T-helper 2 cell treated with Interferon-gamma antibody and Interleukin-4, amounts not matched to agents 5 μg/mL and 100 μg/mL, for 36 hours (primary cell): Measurements from ENCODE around the gene CYTH3.
"Not testable (repeated sequence)": the region's sequence is repeated elsewhere in the genome, so short reads cannot be mapped to it uniquely, and the experiment has no call there.

ENCODE experiments used
- DNase-seq: peaks from one replicate; pipeline ENCODE4 v3.0.0; 2021; ENCODE audit warnings: low spot score
- H3K27ac Mint-ChIP-seq: one replicate; pipeline ENCODE4 v1.8.0; 2021; ENCODE audit warnings: mild to moderate bottlenecking, mixed read lengths
- H3K27me3 Mint-ChIP-seq: one replicate; pipeline ENCODE4 v1.8.0; 2021; ENCODE audit warnings: low read depth, mixed read lengths
- H3K36me3 Mint-ChIP-seq: one replicate; pipeline ENCODE4 v1.8.0; 2021; ENCODE audit warnings: low read depth, mixed read lengths
- H3K4me1 Mint-ChIP-seq: one replicate; pipeline ENCODE4 v1.8.0; 2021; ENCODE audit warnings: low read depth, mixed read lengths
- H3K4me3 Mint-ChIP-seq: one replicate; pipeline ENCODE4 v1.8.0; 2022; ENCODE audit warnings: mild to moderate bottlenecking, moderate library complexity, mixed read lengths
- H3K9me3 Mint-ChIP-seq: one replicate; pipeline ENCODE4 v1.8.0; 2021; ENCODE audit warnings: mixed read lengths

Gene CYTH3

GRCh38 chr7:6226194-6226799 is 46.1 kb downstream of the CYTH3 start:
- H3K27ac Mint-ChIP-seq: no peak overlapping the region
- H3K27me3 Mint-ChIP-seq: peaks cover 43% of the 10 kb centered on the region
- no peaks in the 10 kb centered on the region for H3K9me3 Mint-ChIP-seq
- no peak for DNase-seq
- H3K36me3 Mint-ChIP-seq: no peaks in the 10 kb centered on the region
- H3K4me3 Mint-ChIP-seq: no peak overlapping the region
- peaks cover 7% of the 10 kb centered on the region for H3K4me1 Mint-ChIP-seq

GRCh38 chr7:6223411-6223810 is 49.0 kb downstream of the CYTH3 start:
- DNase-seq, H3K27ac Mint-ChIP-seq, H3K9me3 Mint-ChIP-seq, H3K4me3 Mint-ChIP-seq, H3K4me1 Mint-ChIP-seq, H3K36me3 Mint-ChIP-seq: not testable (repeated sequence)
- peaks cover 42% of the 10 kb centered on the region for H3K27me3 Mint-ChIP-seq

DNA sequence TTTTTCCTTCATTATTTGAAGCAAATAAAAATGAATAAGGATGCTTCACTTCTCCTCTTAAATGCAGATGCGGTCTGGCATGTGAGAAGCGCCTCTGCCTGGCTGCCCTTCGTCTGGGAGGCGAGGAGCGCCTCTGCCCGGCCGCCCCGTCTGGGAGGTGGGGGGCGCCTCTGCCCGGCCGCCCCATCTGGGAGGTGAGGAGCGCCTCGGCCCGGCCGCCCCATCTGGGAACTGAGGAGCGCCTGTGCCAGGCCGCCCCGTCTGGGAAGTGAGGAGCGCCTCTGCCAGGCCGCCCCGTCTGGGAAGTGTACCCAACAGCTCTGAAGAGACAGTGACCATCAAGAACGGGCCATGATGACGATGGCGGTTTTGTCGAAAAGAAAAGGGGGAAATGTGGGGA is 49.4 kb downstream of the CYTH3 start:
- H3K27me3 Mint-ChIP-seq: peaks cover 42% of the 10 kb centered on the region
- not testable (repeated sequence) for H3K9me3 Mint-ChIP-seq, H3K27ac Mint-ChIP-seq, H3K4me3 Mint-ChIP-seq, DNase-seq, H3K36me3 Mint-ChIP-seq, H3K4me1 Mint-ChIP-seq

GRCh38 chr7:6221340-6222319 is 50.8 kb downstream of the CYTH3 start:
- H3K27me3 Mint-ChIP-seq: peaks cover 39% of the 10 kb centered on the region
- H3K36me3 Mint-ChIP-seq: no peaks in the 10 kb centered on the region
- H3K4me3 Mint-ChIP-seq: no peak overlapping the region
- H3K9me3 Mint-ChIP-seq: no peaks in the 10 kb centered on the region
- no peak overlapping the region for H3K27ac Mint-ChIP-seq
- DNase-seq: peak; percentile 61
- peaks cover 5% of the 10 kb centered on the region for H3K4me1 Mint-ChIP-seq

- Mint-ChIP-seq H3K27ac (no peak overlapping the region), H3K36me3 (no peaks in the 10 kb centered on the region), H3K9me3 (no peaks in the 10 kb centered on the region), H3K27me3 (peaks cover 46% of the 10 kb centered on the region), H3K4me1 (peaks cover 5% of the 10 kb centered on the region), H3K4me3 (no peak overlapping the region)
- no peak for DNase-seq
These were observed 54.1 kb downstream of the CYTH3 start for GRCh38 chr7:6218329-6218728.

GRCh38 chr7:6212008-6212407 is 60.4 kb downstream of the CYTH3 start:
- no peaks in the 10 kb centered on the region for H3K36me3 Mint-ChIP-seq
- no peaks in the 10 kb centered on the region for H3K9me3 Mint-ChIP-seq
- no peak for DNase-seq
- H3K4me3 Mint-ChIP-seq: no peak overlapping the region
- no peaks in the 10 kb centered on the region for H3K4me1 Mint-ChIP-seq
- H3K27me3 Mint-ChIP-seq: peaks cover 45% of the 10 kb centered on the region
- no peak overlapping the region for H3K27ac Mint-ChIP-seq

GRCh38 chr7:6210621-6211372 is 61.6 kb downstream of the CYTH3 start:
- H3K36me3 Mint-ChIP-seq: no peaks in the 10 kb centered on the region
- H3K4me3 Mint-ChIP-seq: no peak overlapping the region
- H3K27me3 Mint-ChIP-seq: peaks cover 44% of the 10 kb centered on the region

GRCh38 chr7:6209340-6209739 is 63.1 kb downstream of the CYTH3 start:
- no peak overlapping the region for H3K4me3 Mint-ChIP-seq
- DNase-seq: no peak
- H3K36me3 Mint-ChIP-seq: no peaks in the 10 kb centered on the region
- H3K9me3 Mint-ChIP-seq: no peaks in the 10 kb centered on the region
- no peak overlapping the region for H3K27ac Mint-ChIP-seq
- peaks cover 41% of the 10 kb centered on the region for H3K27me3 Mint-ChIP-seq
- no peaks in the 10 kb centered on the region for H3K4me1 Mint-ChIP-seq

More at GRCh38 chr7:6210621-6211372, 61.6 kb downstream of the CYTH3 start:
- H3K27ac Mint-ChIP-seq: no peak overlapping the region
- no peak for DNase-seq
- H3K9me3 Mint-ChIP-seq: no peaks in the 10 kb centered on the region
- H3K4me1 Mint-ChIP-seq: no peaks in the 10 kb centered on the region

DNA sequence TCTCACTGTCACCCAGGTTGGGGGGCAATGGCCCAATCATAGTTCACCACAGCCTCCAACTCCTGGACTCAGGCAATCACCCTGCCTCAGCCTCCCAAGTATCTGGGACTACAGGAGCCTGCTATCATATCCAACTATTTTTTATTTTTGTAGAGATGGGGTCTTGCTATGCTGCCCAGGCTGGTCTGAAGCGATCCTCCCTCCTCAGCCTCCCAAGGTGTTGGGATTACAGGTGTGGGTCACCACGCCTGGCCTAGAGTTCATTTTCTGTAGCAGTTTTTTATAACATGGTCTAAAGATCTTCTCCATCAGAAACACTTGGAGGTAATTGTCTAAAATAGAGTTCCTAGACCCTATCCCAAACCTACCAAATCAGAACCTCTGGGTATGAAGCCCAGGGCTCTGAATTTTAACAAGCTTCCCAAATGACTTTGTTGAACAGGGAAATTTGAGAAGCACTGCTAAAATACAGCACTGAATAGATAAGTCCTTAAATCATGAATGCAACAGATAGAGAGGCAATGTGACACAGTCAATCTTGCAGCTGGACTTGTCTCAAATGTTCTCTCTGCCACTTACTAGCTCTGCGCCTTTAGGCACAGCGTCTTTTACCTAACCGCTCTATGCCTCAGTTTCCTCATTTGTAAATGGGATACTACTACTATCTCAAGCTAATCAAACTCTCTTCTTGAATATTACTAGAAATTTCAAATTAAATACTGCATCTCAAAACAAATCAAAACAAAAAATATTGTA is 63.7 kb downstream of the CYTH3 start:
- no peaks in the 10 kb centered on the region for H3K9me3 Mint-ChIP-seq
- H3K4me3 Mint-ChIP-seq: no peak overlapping the region
- H3K36me3 Mint-ChIP-seq: no peaks in the 10 kb centered on the region
- DNase-seq: no peak
- no peak overlapping the region for H3K27ac Mint-ChIP-seq
- no peaks in the 10 kb centered on the region for H3K4me1 Mint-ChIP-seq
- peaks cover 38% of the 10 kb centered on the region for H3K27me3 Mint-ChIP-seq

GRCh38 chr7:6205971-6206660 is 66.3 kb downstream of the CYTH3 start:
- Mint-ChIP-seq H3K9me3 (no peaks in the 10 kb centered on the region), H3K27me3 (peaks cover 28% of the 10 kb centered on the region), H3K27ac (no peak overlapping the region), H3K36me3 (no peaks in the 10 kb centered on the region), H3K4me3 (no peak overlapping the region), H3K4me1 (no peaks in the 10 kb centered on the region)
- DNase-seq: no peak

DNA sequence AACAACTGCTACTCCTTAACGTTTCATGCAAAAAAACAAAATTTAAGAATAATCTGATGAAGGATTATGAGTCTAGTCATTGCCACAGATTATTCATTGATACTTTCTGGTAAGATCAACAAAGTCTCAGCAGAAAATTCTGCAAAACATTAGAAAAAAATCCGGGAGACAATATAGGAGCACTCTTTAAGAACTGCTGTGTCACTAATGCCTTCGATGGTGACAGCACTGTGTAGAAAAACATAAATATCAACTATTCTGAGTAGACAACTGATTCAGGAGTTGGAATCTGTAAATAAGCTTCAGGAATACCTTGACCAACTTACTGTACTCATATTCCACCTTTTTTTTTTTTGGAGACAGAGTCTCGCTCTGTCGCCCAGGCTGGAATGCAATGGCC is 69.0 kb downstream of the CYTH3 start:
- H3K4me3 Mint-ChIP-seq: no peak overlapping the region
- no peak for DNase-seq
- no peaks in the 10 kb centered on the region for H3K9me3 Mint-ChIP-seq
- no peaks in the 10 kb centered on the region for H3K36me3 Mint-ChIP-seq
- no peaks in the 10 kb centered on the region for H3K4me1 Mint-ChIP-seq
- peaks cover 20% of the 10 kb centered on the region for H3K27me3 Mint-ChIP-seq
- no peak overlapping the region for H3K27ac Mint-ChIP-seq

- Mint-ChIP-seq H3K9me3 (no peaks in the 10 kb centered on the region), H3K36me3 (no peaks in the 10 kb centered on the region), H3K27ac (no peak overlapping the region), H3K4me3 (no peak overlapping the region), H3K27me3 (peaks cover 23% of the 10 kb centered on the region), H3K4me1 (no peaks in the 10 kb centered on the region)
- DNase-seq: no peak
These were observed 70.3 kb downstream of the CYTH3 start for GRCh38 chr7:6202117-6202516.

DNA sequence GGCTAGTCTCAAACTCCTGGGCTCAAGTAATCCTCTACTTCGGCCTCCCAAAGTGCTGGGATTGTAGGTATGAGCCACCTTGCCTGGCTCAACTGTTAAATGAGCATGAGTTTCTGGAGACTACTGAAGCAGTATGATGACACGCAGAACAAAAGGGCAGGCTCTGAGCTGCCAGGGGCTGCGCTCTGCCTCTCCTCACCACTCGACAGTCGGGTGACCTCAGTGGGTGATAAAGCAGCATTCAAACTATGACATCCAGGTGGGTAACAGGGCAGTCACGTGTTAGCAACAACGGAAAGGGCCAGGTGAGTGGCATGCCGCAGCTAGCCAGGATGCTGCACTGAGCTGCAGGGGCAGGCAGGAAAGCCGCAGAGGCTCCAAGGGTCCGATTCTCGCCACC is 71.5 kb downstream of the CYTH3 start:
- H3K4me3 Mint-ChIP-seq: no peak overlapping the region
- H3K27me3 Mint-ChIP-seq: peaks cover 23% of the 10 kb centered on the region
- H3K4me1 Mint-ChIP-seq: no peaks in the 10 kb centered on the region

More for the DNA sequence above, 71.5 kb downstream of the CYTH3 start:
- Mint-ChIP-seq H3K27ac (no peak overlapping the region), H3K36me3 (no peaks in the 10 kb centered on the region), H3K9me3 (no peaks in the 10 kb centered on the region)
- DNase-seq: no peak
